HCT116 (cell line): ENCODE results near the gene IGFBP4. TPM values are rescaled to one million over a fixed set of nuclear protein-coding genes. Genes with fewer than 3 reads are reported as not detected.

Experiments used
- ATAC-seq: fragments of 200-7000 bp; cut with Tn5 transposase; 2 replicates; pipeline ENCODE4 v1.9.1; 2020; ENCODE audit warnings: mild to moderate bottlenecking, moderate library complexity
- BruUV-seq: library from RNA; stranded (reverse); fragments of 400-500 nt; replicated peaks from 2 replicates; lab custom pipeline; 2021; lab: Mats Ljungman, UMichigan
- CTCF ChIA-PET: fragments of 300-600 bp; sonication (Branson Sonifier 250); formaldehyde crosslinking; loops from one replicate; lab custom pipeline; 2021; ENCODE audit warnings: antibody characterized with exemption; lab: Charles Lee
- POLR2A ChIA-PET: fragments of 300-600, 350-600 bp; sonication (Branson Sonifier 250); formaldehyde crosslinking; loops from one replicate; lab custom pipeline; 2021; ENCODE audit warnings: antibody characterized with exemption; lab: Charles Lee
- RAD21 ChIA-PET, 2 experiments: fragments of 300-600 bp; sonication (Branson Sonifier 250); formaldehyde crosslinking; loops; one replicate each; lab custom pipeline; 2023; ENCODE audit warnings: low total read pairs in 2 of 2; ENCODE audit not compliant: uncharacterized antibody in 2 of 2, unreplicated experiment in 2 of 2, low non-redundant PET in 1 of 2; lab: Charles Lee
- DNase-seq: peaks from one replicate; pipeline ENCODE4 v3.0.0-alpha.2; 2010; ENCODE audit warnings: low read depth, low spot score
- H2AFZ ChIP-seq: fragments of 200-600 bp; shearing (Covaris generic), sonication (generic); 2 replicates; pipeline ENCODE4 v1.6.1; 2017; ENCODE audit warnings: low read depth, mixed run types, mixed read lengths, antibody characterized with exemption, low read length; ENCODE audit not compliant: poor library complexity, severe bottlenecking
- H3K27ac ChIP-seq: 2 replicates; pipeline ENCODE4 v1.5.1; 2012; ENCODE audit warnings: low read depth, low read length
- H3K27me3 ChIP-seq: fragments of 200-600 bp; sonication (generic); 2 replicates; pipeline ENCODE4 v1.6.1; 2016; ENCODE audit warnings: mixed run types, low read length, mixed read lengths; ENCODE audit not compliant: insufficient read depth
- H3K36me3 ChIP-seq, 2 experiments: fragments of 200-500 bp in 1 of 2; fragments of 200-600 bp in 1 of 2; sonication (Bioruptor generic) in 1 of 2; sonication (generic) in 1 of 2; 2 replicates each; pipeline versions ENCODE4 v1.5.1 to v1.6.1; 2014 to 2016; ENCODE audit warnings: low read length in 2 of 2, inconsistent platforms in 1 of 2, mixed read lengths in 1 of 2, mixed run types in 1 of 2; ENCODE audit not compliant: insufficient read depth in 2 of 2, control insufficient read depth in 1 of 2
- H3K4me1 ChIP-seq, 2 experiments: fragments of 200-600 bp in 1 of 2; sonication (generic) in 1 of 2; 2 replicates each; pipeline versions ENCODE4 v1.5.1 to v1.6.1; 2012 to 2017; ENCODE audit warnings: low read length in 2 of 2, inconsistent platforms in 1 of 2, mild to moderate bottlenecking in 1 of 2, mixed read lengths in 1 of 2, mixed run types in 1 of 2, moderate library complexity in 1 of 2; ENCODE audit not compliant: insufficient read depth in 2 of 2, control insufficient read depth in 1 of 2
- H3K4me2 ChIP-seq: fragments of 200-600 bp; sonication (generic); 2 replicates; pipeline ENCODE4 v1.6.1; 2017; ENCODE audit warnings: mixed run types, low read length, mixed read lengths
- H3K4me3 ChIP-seq, 2 experiments: fragments of 200-600 bp in 1 of 2; sonication (generic) in 1 of 2; replicated peaks in 1 of 2; 2 replicates each; pipeline ENCODE4 v1.5.1; 2011 to 2016; ENCODE audit warnings: low read length in 2 of 2, control low read depth in 1 of 2, low read depth in 1 of 2, mild to moderate bottlenecking in 1 of 2, mixed read lengths in 1 of 2, mixed run types in 1 of 2
- H3K79me2 ChIP-seq: fragments of 200-600 bp; sonication (generic); 2 replicates; pipeline ENCODE4 v1.6.1; 2017; ENCODE audit warnings: mild to moderate bottlenecking, mixed run types, low read length, moderate library complexity, mixed read lengths; ENCODE audit not compliant: insufficient read depth
- H3K9ac ChIP-seq: fragments of 200-600 bp; sonication (generic); 2 replicates; pipeline ENCODE4 v1.6.1; 2016; ENCODE audit warnings: low read length, mixed read lengths
- H3K9me2 ChIP-seq: fragments of 200-600 bp; sonication (generic), shearing (Covaris generic); 2 replicates; pipeline ENCODE4 v1.6.1; 2017; ENCODE audit warnings: mixed run types, mild to moderate bottlenecking, moderate library complexity; ENCODE audit not compliant: insufficient read depth
- H3K9me3 ChIP-seq, 2 experiments: fragments of 200-500 bp in 1 of 2; fragments of 200-600 bp in 1 of 2; sonication (Bioruptor generic) in 1 of 2; sonication (generic) in 1 of 2; 2 replicates each; pipeline ENCODE4 v1.6.1; 2014 to 2017; ENCODE audit warnings: low read length in 2 of 2, mixed read lengths in 2 of 2, inconsistent platforms in 1 of 2, low read depth in 1 of 2, mild to moderate bottlenecking in 1 of 2, mixed run types in 1 of 2, moderate library complexity in 1 of 2; ENCODE audit not compliant: control insufficient read depth in 1 of 2, insufficient read depth in 1 of 2
- H4K20me1 ChIP-seq: fragments of 200-600 bp; sonication (generic), shearing (Covaris generic); 2 replicates; pipeline ENCODE4 v1.6.1; 2017; ENCODE audit warnings: mixed run types, mild to moderate bottlenecking, moderate library complexity; ENCODE audit not compliant: insufficient read depth
- CBX3 ChIP-seq: IDR thresholded peaks from 2 replicates; pipeline ENCODE4 v1.6.1; 2012; ENCODE audit warnings: low read depth
- CEBPB ChIP-seq: IDR thresholded peaks from 2 replicates; pipeline ENCODE4 v1.6.1; 2012; ENCODE audit warnings: low read depth
- CTCF ChIP-seq, 3 experiments: fragments of 200-600 bp in 1 of 3; sonication (generic) in 1 of 3; IDR thresholded peaks in 2 of 3; conservative IDR thresholded peaks in 1 of 3; 2 replicates each; pipeline ENCODE4 v1.5.1; 2012 to 2017; ENCODE audit warnings: low read depth in 2 of 3, low read length in 2 of 3, antibody characterized with exemption in 1 of 3, borderline replicate concordance in 1 of 3, control low read depth in 1 of 3, mild to moderate bottlenecking in 1 of 3, mixed read lengths in 1 of 3, mixed run types in 1 of 3, moderate library complexity in 1 of 3; ENCODE audit not compliant: insufficient read depth in 1 of 3
- EZH2 ChIP-seq: fragments of 200-600 bp; sonication (generic); IDR thresholded peaks from 2 replicates; pipeline ENCODE4 v1.6.1; 2017; ENCODE audit warnings: antibody characterized with exemption, mixed run types
- FOSL1 ChIP-seq: IDR thresholded peaks from 2 replicates; pipeline ENCODE4 v1.6.1; 2012; ENCODE audit warnings: low read depth
- JUND ChIP-seq: IDR thresholded peaks from 2 replicates; pipeline ENCODE4 v1.6.1; 2012
- POLR2A ChIP-seq: IDR thresholded peaks from 2 replicates; pipeline ENCODE4 v1.7.0; 2011; ENCODE audit warnings: borderline replicate concordance; ENCODE audit not compliant: insufficient read depth, insufficient read length; ENCODE audit errors: extremely low read depth
- RAD21 ChIP-seq: IDR thresholded peaks from 2 replicates; pipeline ENCODE4 v1.6.1; 2012; ENCODE audit warnings: low read depth, mild to moderate bottlenecking
- SIN3A ChIP-seq: IDR thresholded peaks from 2 replicates; pipeline ENCODE4 v1.6.1; 2012; ENCODE audit warnings: low read depth
- SP1 ChIP-seq: IDR thresholded peaks from 2 replicates; pipeline ENCODE4 v1.6.1; 2012; ENCODE audit warnings: low read depth
- SRF ChIP-seq: IDR thresholded peaks from 2 replicates; pipeline ENCODE4 v1.6.1; 2012; ENCODE audit warnings: low read depth
- TCF7L2 ChIP-seq: IDR thresholded peaks from 2 replicates; pipeline ENCODE4 v1.7.0; 2011; ENCODE audit warnings: borderline replicate concordance, inconsistent platforms; ENCODE audit not compliant: insufficient read depth, insufficient read length; ENCODE audit errors: extremely low read depth
- YY1 ChIP-seq: IDR thresholded peaks from 2 replicates; pipeline ENCODE4 v1.6.1; 2011; ENCODE audit warnings: low read length, low read depth, moderate library complexity, mild to moderate bottlenecking; ENCODE audit not compliant: insufficient replicate concordance; ENCODE audit errors: extremely low read depth
- ZFX ChIP-seq: fragments of 450-650 bp; IDR thresholded peaks from 2 replicates; pipeline ENCODE4 v1.6.1; 2017
- ZNF274 ChIP-seq: fragments of 200-500 bp; sonication (Bioruptor generic); IDR thresholded peaks from 2 replicates; pipeline ENCODE4 v1.6.1; 2014; ENCODE audit warnings: mild to moderate bottlenecking, low read depth, low read length, inconsistent platforms
- intact Hi-C: fragments of 100-400 bp; cut with micrococcal nuclease; formaldehyde crosslinking; loops from 2 replicates; pipeline ENCODE4 v1.10.0; 2022
- total RNA-seq: library from RNA; stranded (reverse); gene quantifications from one replicate; pipeline ENCODE4 v1.2.1, GENCODE V29; 2021; ENCODE audit not compliant: unreplicated experiment
- TF ChIP-seq, protein P1 (sequence below): IDR thresholded peaks from 2 replicates; pipeline ENCODE4 v1.6.1; 2012

The IGFBP4 gene
- total RNA-seq, 1 experiment from 2014 or later, result 2.0 TPM

DNA sequence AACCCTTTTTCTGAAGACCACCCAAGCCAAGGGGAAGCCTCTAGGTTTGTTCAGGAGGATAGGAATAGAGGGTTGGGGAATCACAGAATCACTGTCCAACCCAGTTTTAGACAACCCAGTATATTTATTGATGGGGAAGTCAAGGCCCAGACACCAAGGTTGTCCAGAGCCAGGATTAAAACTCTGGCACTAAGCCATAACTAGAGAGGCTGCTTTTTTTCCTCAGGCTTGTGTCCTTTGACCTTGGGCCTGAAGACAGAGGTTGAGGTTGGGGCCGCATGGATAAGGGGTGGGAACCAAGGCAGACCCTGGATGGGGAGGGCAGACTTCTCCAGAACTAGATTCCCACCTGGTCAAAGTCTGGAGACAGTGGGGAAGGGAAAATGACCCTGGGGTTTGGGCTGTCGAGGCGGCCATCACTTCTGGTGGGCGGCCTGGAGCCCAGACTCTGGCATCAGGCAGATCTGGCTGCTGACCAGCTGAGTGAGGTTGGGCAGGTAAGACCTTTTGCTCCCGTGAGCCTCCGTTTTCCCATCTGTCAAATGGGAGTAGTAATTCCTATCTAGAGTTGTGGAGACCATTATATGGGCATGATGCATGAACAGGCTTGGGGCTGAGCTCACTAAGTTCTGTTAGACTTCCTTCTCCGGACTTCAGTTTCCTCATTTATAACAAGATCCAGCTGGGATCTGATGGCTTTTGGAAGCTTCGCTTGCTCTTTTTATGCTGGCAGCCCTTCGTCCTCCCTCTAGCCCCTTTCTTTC, 17.9 kb downstream of the IGFBP4 start:
- peaks cover 0 to 4% of the 10 kb centered on the region in 2 experiments; a peak in 1 of 4 replicates for H3K4me1 ChIP-seq
- DNase-seq, result no peak
- H3K4me2 ChIP-seq, result no peak overlapping the region
- H3K4me3 ChIP-seq, result no peak overlapping the region
- BruUV-seq, result no TSS peak
- H3K79me2 ChIP-seq, result no peaks in the 10 kb centered on the region
- H3K27ac ChIP-seq, result no peak overlapping the region
- TF ChIP-seq JUND (no peak), ZFX (no peak), SP1 (no peak), EZH2 (no peak)
- TF ChIP-seq, all 23 proteins: peak for 0
- ATAC-seq, result no peak
- Histone ChIP-seq H3K9ac (no peak overlapping the region), H3K9me2 (no peaks in the 10 kb centered on the region), H3K27me3 (no peaks in the 10 kb centered on the region), H3K9me3 (no peaks in the 10 kb centered on the region), H4K20me1 (no peaks in the 10 kb centered on the region), H3K36me3 (no peaks in the 10 kb centered on the region), H2AFZ (no peak overlapping the region)
- ChIA-PET RAD21 (no interaction called here), CTCF (interaction anchor here (1.5 kb wide), 1 partner anchor 10 kb away, joined by 4 read pairs; no protein-coding TSS in a partner anchor), POLR2A (no interaction called here)
- intact Hi-C loops, result no loop called here

GRCh38 chr17:40461732-40462342, 18.6 kb downstream of the IGFBP4 start:
- Histone ChIP-seq H3K79me2 (no peaks in the 10 kb centered on the region), H3K36me3 (no peaks in the 10 kb centered on the region), H3K4me1 (peaks cover 0 to 4% of the 10 kb centered on the region in 2 experiments; a peak in 1 of 4 replicates)
- TF ChIP-seq CTCF (IDR thresholded peaks at IDR 0.05 in 2 of 3, conservative IDR thresholded peaks at IDR 0.05 in 1 of 3; ENCODE audit: borderline replicate concordance in 1 of 3, insufficient read depth in 1 of 3, low read depth in 2 of 3, low read length in 2 of 3) (no peak), POLR2A (no peak), SIN3A (no peak), RAD21 (no peak), FOSL1 (no peak), TCF7L2 (no peak), YY1 (no peak), CBX3 (no peak), CEBPB (no peak), ZNF274 (no peak), SRF (no peak)
- TF ChIP-seq, protein P1, sequence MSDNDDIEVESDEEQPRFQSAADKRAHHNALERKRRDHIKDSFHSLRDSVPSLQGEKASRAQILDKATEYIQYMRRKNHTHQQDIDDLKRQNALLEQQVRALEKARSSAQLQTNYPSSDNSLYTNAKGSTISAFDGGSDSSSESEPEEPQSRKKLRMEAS, result no peak
- TF ChIP-seq, all 23 proteins: peak for 0
- Histone ChIP-seq H3K9ac (no peak overlapping the region), H3K4me2 (no peak overlapping the region), H2AFZ (no peak overlapping the region), H3K27ac (no peak overlapping the region), H4K20me1 (no peaks in the 10 kb centered on the region), H3K4me3 (no peak overlapping the region), H3K9me2 (no peaks in the 10 kb centered on the region), H3K27me3 (no peaks in the 10 kb centered on the region), H3K9me3 (no peaks in the 10 kb centered on the region)
- POLR2A ChIA-PET, result no interaction called here
- ATAC-seq, result no peak
- no TSS peak for BruUV-seq
- no peak for DNase-seq
- CTCF ChIA-PET, result interaction anchor here (1.5 kb wide), 1 partner anchor 11 kb away, joined by 4 read pairs; no protein-coding TSS in a partner anchor
- intact Hi-C loops, result no loop called here
- RAD21 ChIA-PET, result no interaction called here
